Upper lobe of left lung (tissue), 6 donors: ENCODE results near the gene APBB2. TPM values are rescaled to one million over a fixed set of nuclear protein-coding genes. Genes with fewer than 3 reads are reported as not detected.

Source experiments
- ATAC-seq, 2 donors: fragments of 200-7000 bp; cut with Tn5 transposase; one replicate each; pipeline ENCODE4 v1.9.1; 2022; ENCODE audit warnings: mild to moderate bottlenecking in 2 of 2, moderate library complexity in 2 of 2; ENCODE audit not compliant: low FRiP score in 2 of 2
- DNase-seq, 2 donors: peaks; one replicate each; pipeline ENCODE4 v3.0.0-alpha.2; 2019 to 2020
- H3K27ac ChIP-seq, 4 donors: fragments of 200-600 bp; sonication (generic); one replicate each; pipeline ENCODE4 v1.5.1; 2016 to 2019
- H3K27me3 ChIP-seq, 4 donors: fragments of 200-600 bp; sonication (generic); one replicate each; pipeline ENCODE4 v1.5.1; 2017 to 2019
- H3K36me3 ChIP-seq, 4 donors: fragments of 200-600 bp; sonication (generic); one replicate each; pipeline ENCODE4 v1.5.1; 2016 to 2019
- H3K4me1 ChIP-seq, 4 donors: fragments of 200-600 bp; sonication (generic); one replicate each; pipeline ENCODE4 v1.5.1; 2018 to 2019
- H3K4me3 ChIP-seq, 4 donors: fragments of 200-600 bp; sonication (generic); one replicate each; pipeline ENCODE4 v1.5.1; 2017 to 2019; ENCODE audit warnings: mild to moderate bottlenecking in 2 of 4, moderate library complexity in 1 of 4
- H3K9me3 ChIP-seq, 4 donors: fragments of 200-600 bp; sonication (generic); one replicate each; pipeline ENCODE4 v1.5.1; 2018 to 2019
- CTCF ChIP-seq, 6 experiments: fragments of 450-650 bp in 4 of 6; fragments of 200-600 bp in 2 of 6; sonication (generic) in 2 of 6; IDR thresholded peaks; one replicate each; pipeline ENCODE4 v1.5.1; 2016 to 2019; ENCODE audit warnings: antibody characterized with exemption in 6 of 6
- EP300 ChIP-seq, 4 donors: sonication (generic); formaldehyde crosslinking; IDR thresholded peaks; one replicate each; pipeline ENCODE4 v1.5.1; 2017; ENCODE audit warnings: antibody characterized with exemption in 4 of 4, control low read depth in 2 of 4
- POLR2A ChIP-seq, 4 donors: fragments of 450-650 bp; IDR thresholded peaks; one replicate each; pipeline ENCODE4 v1.5.1; 2016 to 2017; ENCODE audit warnings: antibody characterized with exemption in 4 of 4, mild to moderate bottlenecking in 2 of 4
- POLR2AphosphoS5 ChIP-seq, 2 donors: sonication (generic); formaldehyde crosslinking; IDR thresholded peaks; one replicate each; pipeline ENCODE4 v1.5.1; 2017; ENCODE audit warnings: antibody characterized with exemption in 2 of 2
- WGBS, 2 donors: methylation state at CpG; one replicate each; pipeline ENCODE4 v1.1.5; 2017 to 2018; 5-methylcytosine and 5-hydroxymethylcytosine counted together
- total RNA-seq, 6 donors: library from RNA; depleted of rRNA in 4 of 6; stranded (reverse); fragments of >200 nt in 4 of 6; gene quantifications; one replicate each; pipeline versions ENCODE4 v1.1.0 to v1.2.1, GENCODE V29; 2016 to 2021
- donor health status: DM: no; HTN: no; CAD: no; lungs with moderate emphysema.
- donor health status: DM: no; HTN: yes; CAD: no; lungs with severe emphysema.

APBB2 gene
- total RNA-seq, 6 donors from 2014 or later: 69.5 to 168 (median 102) TPM

GRCh38 chr4:41245983-41246382 lies 31.6 kb upstream of the APBB2 start:
- H3K27ac ChIP-seq: no peak overlapping the region
- no peaks in the 10 kb centered on the region for H3K27me3 ChIP-seq
- no peak overlapping the region for H3K4me3 ChIP-seq
- TF ChIP-seq EP300 (IDR thresholded peaks at IDR 0.05) (no peak), CTCF (IDR thresholded peaks at IDR 0.05) (no peak), POLR2AphosphoS5 (IDR thresholded peaks at IDR 0.05) (no peak), POLR2A (IDR thresholded peaks at IDR 0.05) (no peak)
- no peak for DNase-seq
- H3K4me1 ChIP-seq: no peaks in the 10 kb centered on the region
- no peaks in the 10 kb centered on the region for H3K9me3 ChIP-seq
- ATAC-seq: no peak
- no peaks in the 10 kb centered on the region for H3K36me3 ChIP-seq
- 89% methylated on average over 1 of the region's 1 CpG for WGBS, 2 donors

- no peaks in the 10 kb centered on the region for H3K4me1 ChIP-seq
- no peak overlapping the region for H3K4me3 ChIP-seq
- no peaks in the 10 kb centered on the region for H3K9me3 ChIP-seq
- no peaks in the 10 kb centered on the region for H3K27me3 ChIP-seq
- no peak overlapping the region for H3K27ac ChIP-seq
- no peak for ATAC-seq
- DNase-seq: no peak
- H3K36me3 ChIP-seq: no peaks in the 10 kb centered on the region
- TF ChIP-seq EP300 (IDR thresholded peaks at IDR 0.05) (no peak), POLR2AphosphoS5 (IDR thresholded peaks at IDR 0.05) (no peak), POLR2A (IDR thresholded peaks at IDR 0.05) (no peak), CTCF (IDR thresholded peaks at IDR 0.05) (no peak)
- 81 to 100% methylated on average over 1 of the region's 1 CpG for WGBS, 2 donors
These were observed 27.6 kb upstream of the APBB2 start for GRCh38 chr4:41241919-41242318.

GRCh38 chr4:41236508-41236907 lies 22.2 kb upstream of the APBB2 start:
- ATAC-seq (no peak), DNase-seq (no peak)
- H3K4me3 ChIP-seq: no peak overlapping the region
- 93 to 100% methylated on average over 1 of the region's 1 CpG for WGBS, 2 donors
- no peaks in the 10 kb centered on the region for H3K4me1 ChIP-seq
- H3K9me3 ChIP-seq: no peaks in the 10 kb centered on the region
- TF ChIP-seq POLR2AphosphoS5 (IDR thresholded peaks at IDR 0.05): no peak
- no peak for TF ChIP-seq CTCF (IDR thresholded peaks at IDR 0.05)
- TF ChIP-seq POLR2A (IDR thresholded peaks at IDR 0.05): no peak
- no peak for TF ChIP-seq EP300 (IDR thresholded peaks at IDR 0.05)
- no peaks in the 10 kb centered on the region for H3K36me3 ChIP-seq
- H3K27me3 ChIP-seq: no peaks in the 10 kb centered on the region
- no peak overlapping the region for H3K27ac ChIP-seq

- no peak for TF ChIP-seq POLR2AphosphoS5 (IDR thresholded peaks at IDR 0.05)
- no peak for TF ChIP-seq CTCF (IDR thresholded peaks at IDR 0.05)
- TF ChIP-seq EP300 (IDR thresholded peaks at IDR 0.05): no peak
- no peak for TF ChIP-seq POLR2A (IDR thresholded peaks at IDR 0.05)
- DNase-seq: no peak
- no peak for ATAC-seq
- Histone ChIP-seq H3K27ac (no peak overlapping the region), H3K27me3 (no peaks in the 10 kb centered on the region), H3K4me3 (no peak overlapping the region), H3K9me3 (no peaks in the 10 kb centered on the region), H3K4me1 (no peaks in the 10 kb centered on the region), H3K36me3 (no peaks in the 10 kb centered on the region)
- 92 to 100% methylated on average over 1 of the region's 1 CpG for WGBS, 2 donors
These were observed 21.7 kb upstream of the APBB2 start for GRCh38 chr4:41236032-41236431.

- H3K4me1 ChIP-seq: no peaks in the 10 kb centered on the region
- no peak overlapping the region for H3K27ac ChIP-seq
- DNase-seq: no peak
- no peaks in the 10 kb centered on the region for H3K9me3 ChIP-seq
- TF ChIP-seq CTCF (IDR thresholded peaks at IDR 0.05): no peak
- no peak overlapping the region for H3K4me3 ChIP-seq
- no peaks in the 10 kb centered on the region for H3K36me3 ChIP-seq
- H3K27me3 ChIP-seq: no peaks in the 10 kb centered on the region
- no peak for ATAC-seq
- 82 to 86% methylated on average over 3 of the region's 3 CpGs for WGBS, 2 donors
These were observed 18.5 kb upstream of the APBB2 start for GRCh38 chr4:41232856-41233255.
